Measurements from ENCODE around the gene DGKI.

- TF ChIP-seq EZH2 (IDR thresholded peaks at IDR 0.05; ENCODE audit: low read length, missing control alignments) (no peak), CTCF (conservative IDR thresholded peaks at IDR 0.05 in 1 of 2, IDR thresholded peaks at IDR 0.05 in 1 of 2; ENCODE audit: low read depth in 1 of 2, low read length in 2 of 2) (no peak)
These were observed 457.9 kb downstream of the DGKI start for GRCh38 chr7:137388916-137389315.
